Activated CD4-positive, CD25-positive, alpha-beta regulatory T cell treated with anti-CD3 and anti-CD28 coated beads, Interleukin-2, amount 50 U/mL, for 24 hours (primary cell): Measurements from ENCODE around the gene PLA2G7.
"Not testable (repeated sequence)": the region's sequence is repeated elsewhere in the genome, so short reads cannot be mapped to it uniquely, and the experiment has no call there.

Experiments
- ATAC-seq, 2 donors: fragments of 150-1000 bp; cut with Tn5 transposase; one replicate each; pipeline ENCODE4 v1.10.0; 2021; ENCODE audit warnings: mild to moderate bottlenecking in 1 of 2, moderate library complexity in 1 of 2

PLA2G7 gene

DNA sequence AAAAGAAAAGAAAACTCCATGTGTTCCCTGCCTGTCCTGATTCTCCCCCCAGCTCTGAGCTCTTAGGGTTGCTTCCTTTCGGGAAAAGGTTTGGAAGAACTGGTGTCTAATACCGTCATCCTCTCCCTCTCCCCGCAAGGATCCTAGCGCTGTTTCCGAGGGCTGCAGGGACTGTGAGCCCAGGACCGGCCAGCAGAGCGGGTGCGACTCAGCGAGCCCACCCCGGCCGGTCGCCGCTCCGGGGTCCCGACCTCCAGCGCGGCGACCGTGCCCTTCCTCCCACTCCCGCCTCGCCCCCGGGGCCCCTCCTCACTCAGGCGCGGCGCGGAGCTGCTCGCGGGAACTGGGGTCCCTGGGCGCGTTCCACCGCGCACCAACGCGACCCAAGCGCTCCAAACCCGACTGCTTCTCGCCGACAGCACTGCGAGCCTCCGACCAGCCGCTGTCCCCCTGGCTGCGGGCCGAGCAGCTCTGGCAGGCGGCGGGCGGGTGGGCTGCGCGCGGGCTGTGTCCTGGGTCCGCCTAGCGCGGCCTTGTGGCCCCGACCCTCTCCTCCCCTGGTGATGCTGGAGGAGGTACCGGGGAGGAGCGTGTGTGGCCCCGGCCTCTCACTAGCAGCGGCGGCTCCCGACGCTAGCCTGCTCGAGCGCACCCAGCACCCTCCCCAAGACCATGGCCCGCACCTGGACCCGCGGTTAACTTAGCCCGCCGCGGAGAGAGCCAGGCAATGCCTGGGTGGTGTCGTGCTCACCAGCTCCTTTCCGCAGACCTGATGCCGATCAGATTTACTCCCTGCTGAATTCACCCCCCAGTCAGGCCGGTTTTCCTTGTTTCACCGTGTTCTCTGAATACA, at the start of gene PLA2G7:
Gene PLA2G7 (minus strand): TSS at position 509 of the 853 bp plus-strand sequence. CDS start 12,484 bp downstream, outside the sequence.
- ATAC-seq: no peak

DNA sequence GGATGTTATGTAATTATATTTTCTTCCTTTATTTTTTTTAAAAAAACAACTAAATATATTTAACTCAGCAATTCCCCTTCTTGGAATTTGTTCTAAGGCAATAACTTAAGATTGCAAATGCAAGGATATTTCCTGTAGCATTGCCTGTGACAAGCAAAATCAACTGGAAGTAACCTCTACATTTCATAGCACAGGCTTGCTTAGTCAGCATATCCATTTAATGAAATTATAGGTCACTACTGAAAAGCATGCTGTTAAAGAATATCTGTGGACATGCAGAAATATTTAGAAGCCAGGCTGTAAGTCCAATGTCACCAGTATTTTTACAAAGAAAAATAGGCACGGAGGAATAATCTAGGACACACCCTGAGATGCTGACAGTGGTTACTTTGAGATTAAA, 49.4 kb upstream of the PLA2G7 start:
- no peak for ATAC-seq

DNA sequence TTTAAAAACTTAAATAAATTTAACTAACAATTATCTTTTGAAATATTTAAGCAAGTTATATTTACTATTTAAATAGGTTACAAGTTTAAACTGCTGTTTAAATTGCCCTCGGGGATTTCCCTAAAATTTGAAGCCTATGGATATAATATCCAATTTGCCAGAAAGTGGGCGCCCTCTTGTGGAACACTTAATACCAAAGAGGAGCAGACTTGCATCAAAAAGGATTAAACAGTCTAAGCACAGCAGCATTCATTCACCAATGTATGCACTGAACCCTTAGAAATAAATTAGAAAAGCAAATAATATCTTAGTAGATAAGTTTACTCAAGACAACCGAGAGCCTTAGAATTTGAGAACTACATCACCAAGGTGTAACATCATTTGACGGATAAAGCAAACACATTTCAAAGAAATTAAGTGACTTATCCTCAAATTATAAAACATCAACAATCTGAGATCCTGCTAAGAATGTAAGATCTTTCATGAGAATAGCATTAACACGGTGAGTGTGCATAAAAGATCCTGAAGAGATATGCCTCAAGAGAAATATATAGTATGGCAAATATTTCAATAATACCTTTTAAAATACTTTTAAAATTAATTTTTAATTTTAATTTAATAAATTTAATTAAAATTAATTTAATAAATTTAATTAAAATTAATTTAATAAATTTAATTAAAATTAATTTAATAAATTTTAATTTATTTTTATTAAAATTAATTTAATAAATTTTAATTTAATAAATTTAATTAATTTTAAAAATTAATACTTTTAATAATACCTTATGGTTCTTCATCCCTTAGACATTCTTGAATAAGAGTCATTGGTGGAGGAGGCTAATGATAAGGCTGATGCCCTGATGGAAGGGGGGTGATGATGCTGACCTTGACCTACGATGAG, 46.6 kb upstream of the PLA2G7 start:
- no peak for ATAC-seq

DNA sequence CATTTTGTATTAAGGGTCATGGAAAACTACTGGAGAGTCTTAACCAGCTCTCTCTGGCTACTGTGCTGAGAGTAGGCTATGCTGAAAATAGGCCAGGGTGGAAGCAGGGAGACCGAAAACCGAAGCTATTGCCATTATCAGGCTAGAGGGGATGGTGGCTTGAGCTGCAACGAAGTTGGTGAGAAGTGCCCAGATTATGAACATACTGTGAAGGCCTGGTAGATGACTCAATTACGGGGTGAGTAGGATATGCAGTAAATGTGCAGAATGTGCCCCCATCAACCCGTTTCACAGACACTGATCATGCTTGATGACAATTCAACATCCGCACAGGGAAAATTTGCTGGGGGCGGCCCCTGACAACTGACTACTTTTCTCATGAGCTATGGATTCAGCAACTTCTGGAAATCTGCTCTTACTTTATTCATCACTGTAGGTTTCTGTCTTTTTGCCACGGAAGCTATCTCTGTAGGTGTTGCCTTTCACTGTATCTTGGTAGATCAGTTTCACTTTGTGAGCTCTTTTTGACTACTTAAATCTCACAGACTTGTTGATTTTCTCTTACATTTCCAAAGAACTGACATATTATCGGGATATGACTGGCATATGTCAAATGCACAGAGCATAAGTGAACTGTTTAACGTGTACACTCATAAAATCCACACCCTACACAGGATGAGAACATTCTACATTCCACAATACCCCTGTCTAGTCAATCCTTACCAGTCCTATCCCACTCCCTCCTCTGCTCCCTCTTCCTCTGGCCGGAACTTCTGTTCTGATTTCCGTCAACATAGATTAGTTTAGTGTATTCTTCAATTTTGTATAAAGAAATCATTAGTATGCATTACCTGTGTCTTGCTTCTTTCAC, 42.5 kb upstream of the PLA2G7 start:
- no peak for ATAC-seq

DNA sequence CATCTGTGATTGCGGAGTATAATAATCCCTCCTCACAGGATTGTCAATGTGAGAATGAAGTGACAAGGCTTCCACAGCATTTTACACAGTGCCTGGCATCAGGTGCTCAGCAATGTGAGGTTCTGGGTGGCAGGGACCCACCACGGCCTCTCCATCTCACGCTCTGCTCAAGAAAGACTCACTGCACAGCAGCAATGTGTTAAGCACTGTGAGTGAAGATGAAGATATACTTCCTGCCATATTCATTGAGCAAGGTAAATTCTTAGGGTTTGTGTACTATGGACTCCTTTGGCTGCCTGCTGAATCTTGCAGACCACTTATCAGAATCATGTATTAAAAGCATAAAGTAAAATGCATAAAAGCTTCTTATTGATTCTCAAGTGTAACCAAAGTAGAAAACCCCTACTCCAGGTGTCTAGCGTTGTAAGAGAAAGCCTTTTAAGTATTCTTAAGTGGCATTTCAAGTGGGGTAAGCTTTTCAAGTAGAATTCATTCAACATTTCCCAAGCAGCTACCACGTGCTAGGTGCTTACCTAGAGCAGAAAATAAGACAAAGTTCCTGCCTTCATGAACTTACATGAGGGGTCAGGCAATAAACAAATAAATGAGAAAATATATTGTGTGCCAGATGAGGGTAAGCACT, 41.0 kb upstream of the PLA2G7 start:
- ATAC-seq: no peak

DNA sequence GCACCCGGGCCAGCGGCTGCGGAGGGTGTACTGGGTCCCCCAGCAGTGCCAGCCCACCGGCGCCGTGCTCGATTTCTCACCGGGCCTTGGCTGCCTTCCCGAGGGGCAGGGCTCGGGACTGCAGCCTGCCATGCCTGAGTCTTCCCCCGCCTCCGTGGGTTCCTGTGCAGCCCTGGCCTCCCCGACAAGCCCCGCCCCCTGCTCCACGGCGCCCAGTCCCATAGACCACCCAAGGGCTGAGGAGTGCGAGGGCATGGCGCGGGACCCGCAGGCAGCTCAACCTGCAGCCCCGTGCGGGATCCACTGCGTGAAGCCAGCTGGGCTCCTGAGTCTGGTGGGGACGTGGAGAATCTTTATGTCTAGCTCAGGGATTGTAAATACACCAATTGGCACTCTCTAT, 39.6 kb upstream of the PLA2G7 start:
- not testable (repeated sequence) for ATAC-seq

DNA sequence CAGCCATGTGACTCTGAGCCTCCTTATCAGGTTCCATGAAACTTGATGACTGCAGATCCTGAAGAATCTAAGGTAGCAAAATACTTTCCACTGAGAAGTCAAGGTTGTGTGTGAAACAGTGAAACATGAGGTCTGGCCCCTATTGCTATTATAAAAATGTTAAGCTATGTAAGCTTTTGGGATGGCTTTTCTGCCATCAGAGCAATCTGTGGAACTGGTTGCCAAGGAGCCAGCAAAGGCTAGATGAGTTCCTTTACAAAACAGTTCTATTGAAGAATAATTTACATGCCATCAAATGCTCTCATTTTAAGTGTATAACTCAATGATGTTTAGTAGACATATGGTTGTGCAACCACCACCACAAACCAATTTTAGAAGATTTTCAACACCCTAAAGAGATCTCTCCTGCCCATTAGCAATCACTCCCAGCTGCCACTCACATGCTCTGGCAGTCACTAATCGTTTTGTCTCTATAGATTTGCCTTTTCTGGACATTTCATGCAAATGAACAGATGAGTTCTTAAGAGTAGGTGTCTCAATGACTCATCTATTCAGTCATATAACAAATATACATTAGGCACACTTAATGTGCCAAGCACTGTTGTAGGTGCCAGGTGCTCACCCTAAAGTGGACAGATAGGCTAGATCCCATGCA, 38.2 kb upstream of the PLA2G7 start:
- no peak for ATAC-seq

DNA sequence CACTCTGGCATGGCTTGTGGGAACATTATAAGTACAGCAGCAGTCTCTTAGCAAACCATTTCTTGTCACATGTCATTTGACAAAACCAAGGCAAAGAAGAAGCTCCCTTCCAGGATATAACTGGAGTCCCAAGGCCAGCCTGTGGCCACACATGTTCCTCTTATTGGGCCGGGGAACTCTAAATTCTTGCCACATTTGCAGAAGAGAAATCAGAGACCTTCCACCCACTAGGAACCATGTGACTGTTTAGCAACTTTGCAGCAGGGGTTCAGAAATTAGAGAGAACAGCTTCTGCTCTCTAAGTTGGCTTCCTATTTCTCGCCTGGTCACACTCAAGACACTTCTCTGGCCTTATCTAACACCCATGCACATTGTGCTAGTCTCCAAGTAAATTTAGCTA, 37.6 kb upstream of the PLA2G7 start:
- ATAC-seq: no peak

DNA sequence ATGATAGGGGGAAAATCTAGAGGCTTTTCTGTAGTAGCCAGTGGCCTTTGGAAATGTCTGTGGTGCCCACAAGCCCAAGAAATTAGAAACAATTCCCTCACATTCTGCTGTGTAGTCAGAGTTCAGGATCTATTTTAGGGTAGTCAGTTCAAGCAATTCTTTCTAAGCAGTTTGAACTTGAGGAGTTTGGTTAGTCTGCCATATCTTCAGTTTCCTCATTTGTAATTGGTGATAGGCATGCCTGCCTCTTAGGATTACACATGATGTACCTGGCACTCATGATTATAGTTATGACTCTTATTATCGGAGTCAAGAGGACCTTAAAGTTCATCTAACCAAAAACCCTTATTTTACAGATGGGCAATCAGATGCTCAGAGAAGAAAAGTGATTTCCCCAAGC, 36.8 kb upstream of the PLA2G7 start:
- no peak for ATAC-seq

DNA sequence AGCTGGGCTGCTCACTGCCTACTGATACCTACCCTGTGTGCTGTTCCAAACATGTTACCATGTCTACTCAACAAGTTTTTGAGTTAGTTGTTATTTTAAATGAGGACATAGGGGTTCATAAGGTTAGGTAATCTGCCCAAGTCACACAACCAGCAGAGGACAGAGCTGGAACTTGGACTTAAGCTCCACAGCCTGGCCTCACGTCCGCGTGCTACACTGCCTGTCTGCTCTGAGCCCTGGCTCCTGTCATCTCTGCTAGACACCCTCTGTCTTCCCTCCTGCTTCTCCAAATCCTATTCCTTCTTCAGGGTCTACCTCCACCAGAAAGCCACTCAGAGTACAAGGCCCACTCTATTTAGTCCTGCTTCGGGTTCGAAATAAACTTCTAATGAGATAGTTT, 29.8 kb upstream of the PLA2G7 start:
- ATAC-seq: no peak

DNA sequence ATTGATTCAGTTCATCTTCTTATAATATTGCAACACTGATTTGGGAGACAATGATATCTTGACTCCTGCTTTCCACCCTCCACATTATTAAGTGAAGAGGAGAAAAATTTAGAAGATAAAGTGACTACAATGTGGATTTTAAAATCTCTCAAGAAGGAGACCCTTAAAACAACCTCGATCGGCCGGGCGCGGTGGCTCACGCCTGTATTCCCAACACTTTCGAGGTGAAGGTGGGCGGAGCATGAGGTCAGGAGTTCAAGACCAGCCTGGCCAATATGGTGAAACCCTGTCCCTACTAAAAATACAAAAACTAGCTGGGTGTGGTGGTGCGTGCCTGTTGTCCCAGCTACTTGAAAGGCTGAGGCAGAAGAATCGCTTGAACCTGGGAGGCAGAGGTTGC, 29.1 kb upstream of the PLA2G7 start:
- ATAC-seq: not testable (repeated sequence)

DNA sequence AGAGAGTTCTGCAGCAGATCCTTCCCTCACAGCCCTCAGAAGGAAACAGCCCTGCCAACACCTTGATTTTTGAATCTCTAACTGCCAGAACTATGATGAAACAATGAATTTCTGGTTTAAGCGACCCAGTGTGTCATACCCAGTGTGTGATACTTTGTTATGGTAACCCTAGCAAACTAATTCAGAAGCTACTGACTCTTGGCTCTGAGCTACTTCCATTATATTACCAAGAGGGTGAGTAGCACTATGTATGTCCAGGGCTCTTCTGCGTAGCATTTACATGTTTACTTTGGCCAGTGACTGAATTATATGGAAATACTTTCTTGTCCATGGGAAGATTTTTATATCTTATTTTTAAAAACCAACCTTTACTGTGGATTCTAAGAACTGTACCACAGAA, 28.3 kb upstream of the PLA2G7 start:
- no peak for ATAC-seq

DNA sequence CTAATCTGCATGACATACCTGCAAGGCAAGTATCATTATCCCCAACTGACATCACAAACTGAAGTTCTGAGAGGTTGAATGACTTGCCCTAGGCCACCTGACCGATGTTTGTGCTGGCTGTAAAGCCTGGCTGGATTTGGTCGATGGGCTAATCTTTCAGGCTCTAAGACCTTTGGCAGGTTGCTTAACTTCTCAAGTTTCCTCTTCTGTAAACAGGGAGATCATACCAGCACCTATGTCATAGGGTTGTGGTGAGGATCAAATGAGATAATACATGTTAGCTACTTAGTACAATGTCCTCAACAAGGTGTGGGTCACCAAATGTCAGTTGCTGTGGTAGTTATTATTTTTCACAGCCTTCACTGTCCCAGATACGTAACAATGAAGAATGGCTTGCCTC, 25.8 kb upstream of the PLA2G7 start:
- no peak for ATAC-seq

DNA sequence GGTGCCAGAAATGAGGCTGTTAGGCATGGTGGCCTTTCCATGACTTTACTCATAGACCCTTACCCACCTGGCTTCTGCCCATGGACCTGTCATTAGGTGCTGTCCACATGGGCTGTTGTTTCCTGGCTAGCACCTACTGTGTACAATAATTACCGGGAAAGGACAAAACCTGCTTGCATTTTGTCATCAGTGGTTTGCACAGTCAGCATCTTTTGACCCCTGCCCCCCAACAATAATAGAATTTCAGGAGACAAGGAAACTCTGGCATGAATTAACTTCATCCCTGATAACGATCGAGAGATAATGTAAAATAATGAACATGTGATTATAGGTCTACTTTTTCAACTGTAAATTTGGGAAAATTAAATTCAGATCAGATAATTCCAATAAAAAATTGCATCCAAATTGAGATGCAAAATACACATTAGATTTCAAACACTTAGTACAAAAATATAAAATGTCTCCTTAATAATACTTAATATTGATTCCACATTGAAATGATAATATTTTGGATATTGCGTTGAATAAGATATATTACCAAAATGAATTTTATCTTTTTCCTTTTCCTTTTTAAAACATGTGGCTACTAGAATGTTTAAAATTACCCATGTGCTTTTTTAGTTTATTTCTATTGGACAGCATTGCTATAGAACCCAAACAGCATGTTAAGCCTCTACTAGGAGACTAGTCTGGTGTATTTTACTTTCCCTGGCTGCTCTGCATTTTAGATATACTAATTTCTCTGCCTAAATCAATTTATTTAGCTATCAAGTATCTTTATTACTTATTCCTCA, 24.0 kb upstream of the PLA2G7 start:
- no peak for ATAC-seq

DNA sequence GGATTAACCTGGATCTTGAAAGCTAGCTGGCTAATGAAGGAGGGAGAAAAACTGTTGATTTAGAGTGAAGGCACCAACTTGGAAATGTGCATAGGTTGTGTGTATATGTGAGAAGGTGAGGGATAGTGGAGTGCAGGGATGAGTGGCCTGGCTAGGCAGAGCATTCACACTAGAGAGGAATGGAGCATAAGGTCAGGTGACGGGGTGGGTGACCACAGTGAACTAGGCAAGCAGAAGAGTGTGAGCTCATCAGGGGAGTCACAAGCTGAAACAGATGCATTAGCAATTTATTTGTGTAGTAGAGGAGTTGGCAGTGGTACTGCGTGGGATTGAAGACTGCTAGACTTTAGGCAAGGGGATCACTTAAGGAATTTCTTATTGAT, 22.0 kb upstream of the PLA2G7 start:
- no peak for ATAC-seq

DNA sequence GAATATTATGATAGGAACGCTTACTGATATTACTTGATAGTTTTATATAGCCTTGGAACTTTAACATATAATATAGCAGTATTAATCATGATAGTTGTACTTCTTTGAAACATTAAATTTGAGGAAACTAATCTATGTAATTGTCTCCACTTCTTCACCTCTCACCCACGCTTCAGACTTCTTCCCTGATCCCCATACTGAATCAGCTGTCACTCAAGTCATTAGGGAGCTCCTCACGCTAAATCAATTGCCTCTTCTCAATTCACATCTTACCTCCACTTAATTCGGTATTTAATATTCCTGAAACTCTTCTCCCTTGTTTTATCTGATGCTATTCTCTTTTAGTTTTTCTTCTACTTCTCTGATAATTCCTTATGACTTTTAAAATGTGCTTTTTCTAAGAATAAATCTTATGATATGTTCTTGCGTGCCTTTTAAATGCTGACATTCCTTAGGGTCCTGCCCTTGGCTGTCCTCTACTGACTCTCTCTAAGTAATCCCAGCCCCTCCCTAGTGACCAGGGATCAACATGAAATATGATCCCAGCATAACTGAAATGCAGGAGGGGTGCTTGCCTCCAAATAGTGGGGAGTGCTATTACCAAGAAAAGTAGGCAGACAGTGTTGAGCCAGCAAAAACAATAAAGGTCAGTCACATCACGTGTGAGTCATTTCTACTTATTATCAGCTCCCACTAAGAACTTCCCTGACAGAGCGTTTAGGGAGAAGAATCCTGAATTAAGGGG, 21.5 kb upstream of the PLA2G7 start:
- no peak for ATAC-seq

DNA sequence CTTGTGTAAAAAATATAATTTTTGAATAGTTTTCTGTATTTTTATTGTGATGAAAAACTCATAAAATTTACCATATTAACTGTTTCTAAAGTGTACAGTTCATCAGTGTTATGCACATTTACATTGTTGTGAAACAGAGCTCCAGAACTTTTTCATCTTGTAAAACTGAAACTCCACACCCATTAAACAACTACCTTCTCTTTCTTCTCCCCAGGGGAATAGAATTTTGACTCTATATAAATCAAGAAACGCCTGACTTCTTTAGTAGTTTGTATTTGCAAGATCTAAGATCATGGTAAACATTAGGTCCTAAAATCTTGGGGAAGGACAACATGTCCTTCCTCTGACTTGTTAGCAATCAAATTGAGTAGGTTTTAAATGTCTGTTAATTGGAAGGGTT, 20.7 kb upstream of the PLA2G7 start:
- no peak for ATAC-seq

DNA sequence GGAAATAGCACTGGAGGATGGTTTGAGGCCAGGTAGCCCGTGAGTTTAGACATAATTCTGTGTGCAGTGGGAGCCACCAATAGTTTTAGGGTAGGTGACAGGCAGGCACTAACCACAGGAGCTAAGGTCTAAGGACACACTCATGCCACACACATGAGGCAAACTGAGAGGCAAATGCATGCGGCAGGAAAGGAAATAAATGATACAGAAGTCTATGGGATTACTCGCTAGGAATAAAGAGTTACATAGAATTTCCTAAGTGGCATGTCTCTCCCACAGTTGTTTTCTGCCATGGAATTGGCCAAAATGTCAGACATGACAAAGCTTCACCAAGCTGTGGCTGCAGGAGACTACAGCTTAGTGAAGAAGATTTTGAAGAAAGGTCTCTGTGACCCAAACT, 16.5 kb upstream of the PLA2G7 start:
- ATAC-seq: no peak

DNA sequence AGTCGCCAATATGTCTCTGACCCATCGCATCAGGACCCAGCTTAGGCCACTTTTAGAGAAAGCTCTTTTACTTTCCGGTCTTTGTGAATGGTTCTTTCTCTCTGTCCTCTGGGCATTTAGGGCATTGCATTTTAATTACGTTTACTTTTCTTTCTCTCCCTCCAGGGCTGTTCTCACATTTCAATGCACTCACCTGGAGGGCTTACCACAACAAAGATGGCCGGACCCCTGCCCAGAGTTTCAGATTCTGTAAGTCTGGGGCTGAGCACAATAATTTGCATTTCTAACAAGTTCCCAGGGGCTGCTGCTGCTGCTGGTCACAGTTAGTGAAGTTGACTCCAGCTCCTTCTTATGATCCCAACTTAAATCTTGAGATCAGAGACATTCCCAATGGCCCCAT, 14.6 kb upstream of the PLA2G7 start:
- no peak for ATAC-seq

DNA sequence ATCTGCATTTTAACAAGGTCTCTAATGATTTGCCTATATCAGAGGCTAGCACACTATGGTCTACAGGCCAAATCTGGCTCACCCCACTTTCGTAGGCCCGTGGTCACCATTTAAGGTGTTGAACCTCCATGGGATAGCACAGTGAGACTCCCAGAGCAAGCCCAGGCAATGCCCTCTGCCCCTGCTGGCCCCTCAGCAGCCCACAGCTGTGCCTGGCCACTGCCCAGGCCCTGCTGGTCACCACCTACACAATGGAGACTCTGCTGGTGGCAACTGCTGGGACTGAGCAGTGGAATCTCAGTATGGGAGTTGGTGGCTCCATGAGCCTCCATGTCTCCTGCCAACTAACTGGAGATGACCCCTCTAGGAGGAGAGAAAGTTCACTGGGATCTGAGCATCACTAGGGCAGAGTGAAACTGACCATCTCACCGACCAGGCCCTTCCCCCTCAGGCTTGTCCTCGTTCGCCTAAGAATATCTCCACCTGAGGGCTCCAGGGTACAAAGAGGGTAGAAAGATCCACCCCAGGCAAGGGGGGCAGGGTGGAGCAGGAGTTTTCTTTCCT, 13.8 kb upstream of the PLA2G7 start:
- ATAC-seq: no peak
